ENCODE data around the gene FGF1.

- TF ChIP-seq CTCF (IDR thresholded peaks at IDR 0.05; ENCODE audit: extremely low read depth in 1 of 2, insufficient read depth in 1 of 2, low read depth in 1 of 2, low read length in 2 of 2) (no peak), POLR2A (IDR thresholded peaks at IDR 0.05; ENCODE audit: low read depth, low read length) (no peak), POLR2AphosphoS5 (IDR thresholded peaks at IDR 0.05; ENCODE audit: insufficient read depth, low read depth, low read length) (no peak), MAX (IDR thresholded peaks at IDR 0.05; ENCODE audit: insufficient read depth, insufficient read length) (no peak), EZH2 (IDR thresholded peaks at IDR 0.05; ENCODE audit: borderline replicate concordance, low read depth, low read length, severe bottlenecking) (no peak), FOS (IDR thresholded peaks at IDR 0.05; ENCODE audit: borderline replicate concordance, insufficient read depth, low read length) (no peak), JUN (IDR thresholded peaks at IDR 0.05; ENCODE audit: borderline replicate concordance, insufficient read depth, insufficient read length, low read depth) (no peak), MYC (IDR thresholded peaks at IDR 0.05; ENCODE audit: low read depth, low read length) (no peak)
Measured at GRCh38 chr5:142549834-142550233, 136.1 kb downstream of the FGF1 start.

All from endothelial cell of umbilical vein (primary cell).